GM12872 (cell line): ENCODE data around the gene IDH3A.

Experiments used
- TF ChIP-seq, protein P1 (sequence below): IDR thresholded peaks from 3 replicates; pipeline ENCODE4 v1.5.1; 2011; ENCODE audit warnings: low read depth, mild to moderate bottlenecking, low read length, moderate library complexity; ENCODE audit not compliant: insufficient read depth

The IDH3A gene

DNA sequence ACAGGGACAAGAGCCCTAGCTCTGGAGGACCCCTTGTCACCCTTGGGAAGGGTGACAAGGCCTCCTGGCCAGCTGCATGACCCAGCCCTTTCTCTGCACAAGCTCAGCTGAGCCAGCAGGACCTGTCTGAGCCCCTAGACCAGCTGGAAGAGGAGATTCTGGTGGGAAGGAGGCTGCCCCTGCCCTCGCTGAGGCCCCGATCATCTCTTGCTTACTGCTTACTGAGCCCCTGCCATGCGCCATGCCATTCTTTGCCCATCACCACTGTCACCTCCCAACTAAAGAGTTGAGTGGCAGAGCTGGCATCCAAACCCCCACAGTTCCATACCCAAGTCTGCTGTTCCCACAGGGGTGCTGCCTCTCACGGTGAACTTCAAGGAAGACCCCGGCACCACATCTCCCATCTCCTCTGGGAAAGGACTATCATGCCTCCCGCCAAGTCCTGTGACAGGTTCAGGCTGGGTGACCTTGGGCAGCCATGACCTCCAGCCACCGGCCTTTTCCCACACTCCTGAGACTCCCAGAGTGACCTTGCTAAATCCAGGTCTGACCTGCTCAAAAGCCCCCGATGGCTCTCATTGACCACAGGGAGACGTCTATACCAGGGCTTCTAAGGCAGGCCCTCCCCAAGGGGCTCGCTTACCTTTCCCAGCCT is 51.2 kb downstream of the IDH3A start:
- TF ChIP-seq, protein P1, sequence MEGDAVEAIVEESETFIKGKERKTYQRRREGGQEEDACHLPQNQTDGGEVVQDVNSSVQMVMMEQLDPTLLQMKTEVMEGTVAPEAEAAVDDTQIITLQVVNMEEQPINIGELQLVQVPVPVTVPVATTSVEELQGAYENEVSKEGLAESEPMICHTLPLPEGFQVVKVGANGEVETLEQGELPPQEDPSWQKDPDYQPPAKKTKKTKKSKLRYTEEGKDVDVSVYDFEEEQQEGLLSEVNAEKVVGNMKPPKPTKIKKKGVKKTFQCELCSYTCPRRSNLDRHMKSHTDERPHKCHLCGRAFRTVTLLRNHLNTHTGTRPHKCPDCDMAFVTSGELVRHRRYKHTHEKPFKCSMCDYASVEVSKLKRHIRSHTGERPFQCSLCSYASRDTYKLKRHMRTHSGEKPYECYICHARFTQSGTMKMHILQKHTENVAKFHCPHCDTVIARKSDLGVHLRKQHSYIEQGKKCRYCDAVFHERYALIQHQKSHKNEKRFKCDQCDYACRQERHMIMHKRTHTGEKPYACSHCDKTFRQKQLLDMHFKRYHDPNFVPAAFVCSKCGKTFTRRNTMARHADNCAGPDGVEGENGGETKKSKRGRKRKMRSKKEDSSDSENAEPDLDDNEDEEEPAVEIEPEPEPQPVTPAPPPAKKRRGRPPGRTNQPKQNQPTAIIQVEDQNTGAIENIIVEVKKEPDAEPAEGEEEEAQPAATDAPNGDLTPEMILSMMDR: no peak

DNA sequence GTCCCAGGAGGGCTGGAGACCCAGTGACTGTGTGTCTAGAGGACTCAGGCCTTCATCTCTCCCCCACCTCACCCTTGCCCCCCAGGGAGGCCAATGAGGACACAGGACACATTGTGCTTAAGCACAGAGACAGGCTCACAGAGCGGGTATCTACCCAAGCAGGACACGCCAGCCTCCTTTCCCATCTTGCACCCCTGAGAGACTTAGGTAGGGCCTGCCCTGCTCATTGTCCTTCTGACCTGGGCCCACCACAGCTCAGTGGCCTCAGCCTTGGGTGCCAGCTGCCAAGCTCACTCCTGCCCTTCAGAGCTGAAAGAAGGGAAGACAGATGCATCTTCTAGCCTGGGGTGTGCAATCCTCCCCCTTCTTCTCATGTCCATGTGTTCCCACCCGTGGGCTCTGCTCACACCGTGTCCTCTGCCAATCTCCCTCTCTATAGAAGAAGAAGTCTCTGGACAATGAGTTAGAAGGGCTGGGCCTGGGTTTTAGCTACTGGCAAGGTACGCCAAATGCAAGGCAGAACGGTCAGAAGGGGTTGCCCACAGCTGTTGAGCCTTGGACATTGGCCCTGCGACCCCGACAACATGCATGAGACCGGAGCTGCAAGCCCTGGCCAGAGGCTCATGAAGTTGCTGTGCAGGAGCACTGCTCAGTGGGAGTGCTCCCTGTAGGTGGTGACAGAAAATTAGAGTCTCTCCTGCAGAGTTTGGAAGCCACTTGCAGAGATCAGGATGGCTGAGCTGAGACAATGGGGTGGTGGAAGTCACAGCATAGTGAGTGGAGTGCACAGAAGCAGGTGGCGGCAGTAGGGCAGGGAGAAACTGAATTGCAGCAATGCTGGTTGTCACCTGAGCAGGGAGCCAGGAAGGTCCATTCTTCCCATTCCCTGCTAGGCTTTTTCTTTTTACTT is 52.4 kb downstream of the IDH3A start:
- TF ChIP-seq, protein P1: no peak

DNA sequence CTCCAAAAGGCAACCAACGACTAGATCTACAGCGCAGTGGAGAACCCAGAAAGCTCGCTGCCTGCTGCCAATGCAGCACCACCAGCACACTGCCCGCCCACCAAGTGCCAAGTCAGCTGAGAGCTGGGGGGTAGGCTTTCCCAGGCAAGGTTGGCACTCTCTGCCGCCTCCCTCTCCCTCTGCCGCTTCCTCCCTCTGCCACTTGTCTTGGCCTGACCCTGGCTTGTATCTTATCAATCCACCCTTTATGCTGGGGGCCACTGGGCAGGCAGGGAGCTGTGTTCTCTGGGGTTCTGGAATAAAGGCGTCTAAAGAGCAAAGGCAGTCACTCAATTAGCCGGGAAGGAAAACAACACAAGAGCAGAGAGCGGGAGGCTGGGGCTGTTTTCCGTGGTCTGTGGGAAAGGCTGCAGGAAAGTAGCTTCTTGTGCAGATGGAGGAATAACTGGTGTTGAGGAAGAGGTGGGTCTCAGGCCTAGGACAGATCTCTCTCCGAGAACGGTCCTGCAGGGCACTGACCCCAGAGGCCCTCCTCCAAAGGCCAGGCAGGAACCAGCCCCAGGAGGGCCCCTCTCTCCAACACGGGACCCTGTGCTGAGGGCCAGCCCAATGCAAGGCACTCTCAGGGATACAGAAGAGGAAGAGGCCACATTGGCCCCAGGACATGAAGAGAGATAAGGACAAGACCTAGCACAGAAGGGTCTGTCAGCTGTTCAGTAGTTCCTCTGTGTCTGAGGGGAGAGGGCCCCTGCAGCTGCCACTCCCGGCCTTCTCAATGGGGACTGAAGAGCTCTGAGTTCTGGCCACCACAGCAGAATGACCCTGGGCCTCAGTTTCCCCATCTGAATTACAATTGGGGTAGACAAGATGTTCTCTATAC is 54.4 kb downstream of the IDH3A start:
- TF ChIP-seq, protein P1: no peak

DNA sequence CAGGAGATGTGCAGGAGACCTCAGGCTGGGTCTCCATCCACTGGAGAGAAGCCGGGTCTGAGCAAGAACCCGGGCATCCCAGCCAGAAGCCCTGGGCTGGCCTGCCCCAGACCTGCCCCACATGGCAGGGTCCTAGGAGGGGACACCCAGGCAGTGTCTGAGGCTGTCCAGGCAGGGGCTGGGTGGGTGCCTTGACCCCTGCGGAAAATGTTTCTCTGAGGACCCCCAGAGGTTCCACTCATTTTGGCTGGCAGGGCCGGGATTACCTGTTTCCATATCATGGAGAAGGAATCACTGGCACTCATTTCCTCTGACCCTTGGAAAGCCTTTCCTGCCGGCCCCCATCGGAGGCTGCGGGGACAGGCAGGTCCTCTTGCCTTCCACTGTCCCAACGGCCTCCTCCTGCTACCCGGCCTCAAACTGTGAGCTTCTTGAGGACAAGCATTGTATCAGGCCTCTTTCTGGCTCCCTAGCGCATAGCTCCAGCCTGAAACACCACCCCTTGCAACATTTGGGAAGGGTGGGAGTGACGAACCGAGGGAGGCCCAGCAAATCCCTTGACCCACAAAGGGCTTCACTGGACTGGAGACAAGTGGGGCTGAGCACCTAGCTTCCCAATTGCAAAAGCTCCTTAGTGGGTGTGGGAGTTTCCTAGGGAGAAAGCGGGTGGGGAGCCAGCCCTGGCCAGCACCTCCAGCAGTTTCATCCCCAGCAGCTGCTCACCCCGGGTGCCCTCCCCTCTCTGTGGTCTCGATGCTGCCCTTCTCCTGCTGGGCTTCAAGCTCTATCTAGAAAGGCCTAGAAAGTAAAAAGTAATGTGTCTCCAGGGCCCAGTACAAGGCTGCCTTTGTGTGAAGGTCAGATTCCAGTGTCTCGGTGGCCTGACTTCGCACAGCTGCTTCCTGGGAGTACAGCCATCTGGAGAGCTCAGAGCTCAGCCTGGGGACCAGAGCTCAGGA is 55.5 kb downstream of the IDH3A start:
- TF ChIP-seq, protein P1: no peak

DNA sequence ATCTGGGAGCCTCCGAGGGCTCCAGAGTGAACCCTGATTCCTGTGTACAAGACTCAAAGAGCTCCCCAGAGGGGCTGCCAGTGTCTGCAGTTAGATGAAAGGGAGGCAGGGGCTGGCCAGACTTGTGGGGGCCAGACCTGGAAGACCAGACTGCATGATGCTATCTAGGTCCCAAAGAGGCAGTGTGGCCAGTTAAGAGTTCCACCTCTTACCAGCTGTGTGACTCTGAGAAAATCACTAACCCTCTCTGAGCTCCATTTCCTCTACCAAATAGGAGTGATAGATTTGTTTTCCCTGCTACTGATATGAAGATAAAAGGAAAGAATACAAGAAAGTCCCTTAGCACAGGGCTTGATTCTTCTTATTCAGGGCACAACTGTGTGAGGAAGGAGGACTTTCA is 56.2 kb downstream of the IDH3A start:
- TF ChIP-seq, protein P1: no peak

DNA sequence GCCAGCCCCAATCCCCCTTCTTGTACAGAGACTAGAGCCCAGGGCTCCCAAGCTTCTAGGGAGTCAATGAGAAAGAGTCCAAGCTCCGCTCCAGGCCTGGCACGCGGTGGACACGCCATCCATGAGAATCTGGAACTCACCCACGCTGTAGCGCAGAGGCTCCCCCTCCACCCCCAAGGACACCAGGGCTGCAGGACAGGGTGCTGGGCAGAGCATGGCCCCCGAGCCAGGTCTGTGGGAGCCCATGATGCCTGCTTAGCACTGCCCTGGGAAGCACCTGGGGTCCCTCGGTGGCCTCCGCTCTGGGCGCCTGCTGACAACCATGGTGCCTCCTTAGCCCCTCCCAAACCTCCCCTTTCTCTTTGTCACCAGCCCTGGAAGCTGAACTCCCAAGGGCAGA is 56.7 kb downstream of the IDH3A start:
- TF ChIP-seq, protein P1: no peak
